ENCODE results near the gene ADRB1.

DNA sequence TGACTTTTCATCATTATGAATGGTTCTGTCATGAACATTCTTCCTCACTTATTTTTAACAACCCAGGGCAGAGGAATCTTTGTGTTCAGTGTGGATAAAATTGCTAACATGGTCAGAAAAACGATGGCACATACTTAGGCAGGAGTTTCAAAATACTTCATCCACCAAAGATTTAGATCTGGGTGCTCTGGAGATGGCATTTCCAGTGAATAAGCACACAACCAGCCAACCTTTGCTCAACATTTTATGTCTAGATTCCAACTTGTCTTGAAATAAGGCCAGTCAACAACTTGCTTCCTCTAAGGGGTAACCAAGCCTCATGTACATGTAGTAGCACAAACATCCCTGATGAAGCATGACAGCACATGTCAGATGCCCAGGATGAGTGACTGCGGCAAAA lies 33.4 kb upstream of the ADRB1 start:
- TF ChIP-seq, protein P1, sequence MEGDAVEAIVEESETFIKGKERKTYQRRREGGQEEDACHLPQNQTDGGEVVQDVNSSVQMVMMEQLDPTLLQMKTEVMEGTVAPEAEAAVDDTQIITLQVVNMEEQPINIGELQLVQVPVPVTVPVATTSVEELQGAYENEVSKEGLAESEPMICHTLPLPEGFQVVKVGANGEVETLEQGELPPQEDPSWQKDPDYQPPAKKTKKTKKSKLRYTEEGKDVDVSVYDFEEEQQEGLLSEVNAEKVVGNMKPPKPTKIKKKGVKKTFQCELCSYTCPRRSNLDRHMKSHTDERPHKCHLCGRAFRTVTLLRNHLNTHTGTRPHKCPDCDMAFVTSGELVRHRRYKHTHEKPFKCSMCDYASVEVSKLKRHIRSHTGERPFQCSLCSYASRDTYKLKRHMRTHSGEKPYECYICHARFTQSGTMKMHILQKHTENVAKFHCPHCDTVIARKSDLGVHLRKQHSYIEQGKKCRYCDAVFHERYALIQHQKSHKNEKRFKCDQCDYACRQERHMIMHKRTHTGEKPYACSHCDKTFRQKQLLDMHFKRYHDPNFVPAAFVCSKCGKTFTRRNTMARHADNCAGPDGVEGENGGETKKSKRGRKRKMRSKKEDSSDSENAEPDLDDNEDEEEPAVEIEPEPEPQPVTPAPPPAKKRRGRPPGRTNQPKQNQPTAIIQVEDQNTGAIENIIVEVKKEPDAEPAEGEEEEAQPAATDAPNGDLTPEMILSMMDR (IDR thresholded peaks at IDR 0.05; ENCODE audit: extremely low read depth in 1 of 2, insufficient read depth in 1 of 2, low read depth in 1 of 2, low read length in 2 of 2) = no peak
- TF ChIP-seq EZH2 (IDR thresholded peaks at IDR 0.05; ENCODE audit: borderline replicate concordance, low read depth, low read length, severe bottlenecking) (no peak), FOS (IDR thresholded peaks at IDR 0.05; ENCODE audit: borderline replicate concordance, insufficient read depth, low read length) (no peak), JUN (IDR thresholded peaks at IDR 0.05; ENCODE audit: borderline replicate concordance, insufficient read depth, insufficient read length, low read depth) (no peak), POLR2A (IDR thresholded peaks at IDR 0.05; ENCODE audit: low read depth, low read length) (no peak)
- TF ChIP-seq, protein P2, sequence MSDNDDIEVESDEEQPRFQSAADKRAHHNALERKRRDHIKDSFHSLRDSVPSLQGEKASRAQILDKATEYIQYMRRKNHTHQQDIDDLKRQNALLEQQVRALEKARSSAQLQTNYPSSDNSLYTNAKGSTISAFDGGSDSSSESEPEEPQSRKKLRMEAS (IDR thresholded peaks at IDR 0.05; ENCODE audit: insufficient read depth, insufficient read length) = no peak

All from endothelial cell of umbilical vein (primary cell).